Measurements from ENCODE around the gene ABCC1.
"Not testable (repeated sequence)": the region's sequence is repeated elsewhere in the genome, so short reads cannot be mapped to it uniquely, and the experiment has no call there.

Gene ABCC1

DNA sequence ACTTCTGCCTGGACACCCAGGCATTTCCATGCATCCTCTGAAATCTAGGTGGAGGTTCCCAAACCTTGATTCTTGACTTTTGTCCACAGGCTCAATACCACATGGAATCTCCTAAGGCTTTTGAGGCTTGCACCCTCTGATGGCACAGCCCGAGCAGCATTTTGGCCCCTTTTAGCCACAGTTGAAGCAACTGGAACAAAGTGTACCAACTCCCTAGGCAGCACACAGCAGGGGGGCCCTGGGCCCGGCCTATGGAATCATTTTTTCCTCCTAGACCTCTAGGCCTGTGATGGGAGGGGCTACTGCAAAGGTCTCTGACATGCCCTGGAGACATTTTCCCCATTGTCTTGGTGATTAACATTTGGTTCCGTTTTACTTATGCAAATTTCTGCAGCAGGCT is 32.0 kb downstream of the ABCC1 start:
- DNase-seq (ENCODE audit: low read depth): no peak
- TF ChIP-seq, protein P1, sequence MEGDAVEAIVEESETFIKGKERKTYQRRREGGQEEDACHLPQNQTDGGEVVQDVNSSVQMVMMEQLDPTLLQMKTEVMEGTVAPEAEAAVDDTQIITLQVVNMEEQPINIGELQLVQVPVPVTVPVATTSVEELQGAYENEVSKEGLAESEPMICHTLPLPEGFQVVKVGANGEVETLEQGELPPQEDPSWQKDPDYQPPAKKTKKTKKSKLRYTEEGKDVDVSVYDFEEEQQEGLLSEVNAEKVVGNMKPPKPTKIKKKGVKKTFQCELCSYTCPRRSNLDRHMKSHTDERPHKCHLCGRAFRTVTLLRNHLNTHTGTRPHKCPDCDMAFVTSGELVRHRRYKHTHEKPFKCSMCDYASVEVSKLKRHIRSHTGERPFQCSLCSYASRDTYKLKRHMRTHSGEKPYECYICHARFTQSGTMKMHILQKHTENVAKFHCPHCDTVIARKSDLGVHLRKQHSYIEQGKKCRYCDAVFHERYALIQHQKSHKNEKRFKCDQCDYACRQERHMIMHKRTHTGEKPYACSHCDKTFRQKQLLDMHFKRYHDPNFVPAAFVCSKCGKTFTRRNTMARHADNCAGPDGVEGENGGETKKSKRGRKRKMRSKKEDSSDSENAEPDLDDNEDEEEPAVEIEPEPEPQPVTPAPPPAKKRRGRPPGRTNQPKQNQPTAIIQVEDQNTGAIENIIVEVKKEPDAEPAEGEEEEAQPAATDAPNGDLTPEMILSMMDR (IDR thresholded peaks at IDR 0.05; ENCODE audit: low read depth, low read length, missing control alignments): no peak
- H3K4me3 ChIP-seq (ENCODE audit: low read depth, low read length): no peak overlapping the region

DNA sequence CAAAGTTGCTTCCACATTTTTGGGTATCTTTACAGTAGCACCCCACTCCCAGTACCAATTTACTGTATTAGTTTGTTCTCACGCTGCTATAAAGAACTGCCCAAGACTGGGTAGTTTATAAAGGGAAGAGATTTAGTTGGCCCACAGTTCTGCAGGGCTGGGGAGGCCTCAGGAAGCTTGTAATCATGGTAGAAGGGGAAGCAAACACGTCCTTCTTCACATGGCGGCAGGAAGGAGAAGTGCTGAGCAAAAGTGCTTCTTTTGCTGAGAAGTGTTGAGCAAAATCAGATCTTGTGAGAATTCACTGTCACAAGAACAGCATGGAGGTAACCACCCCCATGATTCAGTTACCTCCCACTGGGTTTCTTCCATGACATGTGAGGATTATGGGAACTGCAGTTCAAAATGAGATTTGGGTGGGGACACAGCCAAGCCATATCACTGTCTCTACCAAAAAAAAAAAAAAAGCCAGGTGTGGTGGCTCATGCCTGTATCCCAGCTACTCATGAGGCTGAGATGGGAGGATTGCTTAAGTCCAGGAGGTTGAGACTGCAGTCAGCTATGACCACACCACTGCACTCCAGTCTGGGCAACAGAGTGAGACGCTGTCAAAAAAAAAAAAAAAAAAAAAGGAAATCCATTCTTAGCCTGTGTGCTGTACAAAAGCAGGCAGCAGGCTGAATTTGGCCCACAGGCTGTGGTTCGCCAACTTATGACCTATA is 32.9 kb downstream of the ABCC1 start:
- H3K4me3 ChIP-seq (ENCODE audit: low read depth, low read length); DNase-seq (ENCODE audit: low read depth): not testable (repeated sequence)

DNA sequence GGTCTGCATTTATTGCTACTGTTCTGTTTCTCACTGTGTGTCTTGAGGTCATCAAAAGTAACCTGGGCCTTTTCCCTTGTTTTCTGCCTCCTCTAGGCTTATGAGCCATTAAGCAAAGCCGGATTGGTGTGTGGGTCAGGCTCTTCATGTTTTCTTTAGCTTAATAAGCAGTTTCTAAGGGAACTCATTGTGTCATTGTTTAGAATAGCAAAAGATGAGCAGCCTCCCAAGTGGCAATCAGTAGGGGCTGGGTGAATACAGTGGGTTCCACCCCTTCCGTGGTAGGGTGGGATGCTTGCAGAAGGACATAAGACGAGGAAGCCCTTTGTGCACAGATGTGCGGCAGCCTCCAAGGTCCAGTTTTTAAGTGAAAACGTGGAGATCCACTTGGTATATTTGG is 34.5 kb downstream of the ABCC1 start:
- TF ChIP-seq, protein P1 (IDR thresholded peaks at IDR 0.05; ENCODE audit: low read depth, low read length, missing control alignments): no peak
- H3K4me3 ChIP-seq (ENCODE audit: low read depth, low read length): no peak overlapping the region
- no peak for DNase-seq (ENCODE audit: low read depth)

DNA sequence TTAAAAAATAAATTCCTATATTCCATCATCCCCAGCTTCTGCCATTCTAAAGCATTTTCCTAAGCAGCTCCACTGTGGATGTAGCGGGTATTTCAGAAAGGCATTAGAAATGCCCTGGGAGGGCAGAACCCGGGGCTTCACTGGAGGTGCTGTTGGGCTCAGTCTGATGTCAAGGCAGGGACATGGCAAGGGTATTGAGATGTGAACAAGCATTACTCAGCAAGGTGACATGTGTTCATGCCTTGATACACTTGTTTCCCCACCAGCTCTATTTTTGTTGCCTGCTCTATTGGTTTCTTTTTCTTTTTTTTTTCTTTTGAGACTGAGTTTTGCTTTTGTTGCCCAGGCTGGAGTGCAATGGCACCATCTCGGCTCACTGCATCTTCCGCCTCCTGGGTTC is 35.7 kb downstream of the ABCC1 start:
- TF ChIP-seq, protein P1 (IDR thresholded peaks at IDR 0.05; ENCODE audit: low read depth, low read length, missing control alignments): no peak
- no peak for DNase-seq (ENCODE audit: low read depth)
- H3K4me3 ChIP-seq (ENCODE audit: low read depth, low read length): no peak overlapping the region

DNA sequence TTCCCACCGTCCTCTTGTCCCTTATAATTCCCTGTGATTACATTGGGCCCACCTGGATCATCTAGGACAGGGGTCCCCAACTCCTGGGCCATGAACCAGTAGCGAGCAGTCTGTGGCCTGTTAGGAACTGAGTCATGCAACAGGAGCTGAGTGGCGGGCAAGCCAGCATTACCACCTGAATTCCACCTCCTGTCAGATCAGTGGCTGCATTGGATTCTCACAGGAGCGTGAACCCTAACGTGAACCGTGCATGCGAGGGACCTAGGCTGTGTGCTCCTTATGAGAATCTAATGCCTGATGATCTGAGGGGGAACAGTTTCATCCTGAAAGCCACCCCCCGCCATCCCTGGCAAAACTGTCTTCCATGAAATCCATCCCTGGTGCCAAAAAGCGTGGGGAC is 36.8 kb downstream of the ABCC1 start:
- DNase-seq (ENCODE audit: low read depth): no peak
- TF ChIP-seq, protein P1 (IDR thresholded peaks at IDR 0.05; ENCODE audit: low read depth, low read length, missing control alignments): no peak
- no peak overlapping the region for H3K4me3 ChIP-seq (ENCODE audit: low read depth, low read length)

DNA sequence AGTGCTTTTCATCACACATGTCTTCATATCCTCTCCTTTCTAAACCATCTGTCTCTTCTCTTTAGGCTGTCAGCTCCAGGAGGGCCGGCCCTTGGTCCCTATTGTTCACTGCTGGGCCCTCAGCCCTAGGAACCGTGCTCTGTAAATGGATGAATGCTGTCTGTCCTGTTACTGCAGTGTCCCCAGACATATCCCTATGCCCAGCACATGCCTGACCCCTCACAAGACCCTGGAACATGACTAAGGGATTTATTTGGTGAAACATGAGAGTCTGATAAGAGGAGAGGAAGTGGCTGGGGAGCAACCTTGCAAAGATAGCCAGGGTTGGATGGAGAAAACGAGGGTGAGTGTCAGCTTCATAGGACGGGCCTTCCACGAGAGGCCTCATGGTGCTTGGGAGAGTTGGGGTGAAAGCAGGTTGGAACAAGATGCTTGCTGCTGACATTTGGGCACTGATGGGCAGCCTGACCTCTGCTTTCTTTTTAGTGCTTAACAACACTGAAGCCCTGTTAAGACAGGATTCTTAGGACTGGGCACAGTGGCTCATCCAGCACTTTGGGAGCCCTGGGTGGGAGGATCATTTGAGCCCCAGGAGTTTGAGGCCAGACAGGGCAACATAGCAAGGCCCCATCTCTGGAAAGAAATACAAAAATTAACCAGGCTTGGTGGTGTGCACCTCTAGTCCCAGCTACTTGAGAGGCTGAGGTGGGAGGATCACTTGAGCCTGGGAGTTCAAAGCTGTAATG is 39.0 kb downstream of the ABCC1 start:
- no peak for DNase-seq (ENCODE audit: low read depth)
- H3K4me3 ChIP-seq (ENCODE audit: low read depth, low read length): no peak overlapping the region
- TF ChIP-seq, protein P1 (IDR thresholded peaks at IDR 0.05; ENCODE audit: low read depth, low read length, missing control alignments): no peak

DNA sequence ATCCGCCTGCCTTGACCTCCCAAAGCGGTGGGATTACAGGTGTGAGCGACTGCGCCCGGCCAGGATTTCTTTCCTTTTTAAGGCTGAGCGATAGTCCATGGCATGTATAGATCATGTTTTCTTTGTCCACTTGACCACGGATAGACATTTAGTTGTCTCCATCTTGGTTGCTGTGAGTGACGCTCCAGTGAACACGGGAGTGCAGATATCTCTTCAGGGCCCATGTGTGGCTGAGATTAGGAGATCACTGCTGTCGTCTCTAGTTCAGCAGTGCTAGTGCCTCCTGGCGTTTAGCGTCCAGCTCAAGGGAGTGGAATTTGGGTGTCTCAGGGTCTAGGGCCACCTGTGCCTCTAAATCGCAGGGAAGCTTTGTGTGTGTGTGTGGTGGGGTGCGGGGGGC is 41.5 kb downstream of the ABCC1 start:
- TF ChIP-seq, protein P1 (IDR thresholded peaks at IDR 0.05; ENCODE audit: low read depth, low read length, missing control alignments): no peak
- H3K4me3 ChIP-seq (ENCODE audit: low read depth, low read length): no peak overlapping the region
- DNase-seq (ENCODE audit: low read depth): no peak
